NT2/D1 (cell line): ENCODE measurements around the gene DYNC1H1.

Experiments
- DNase-seq: peaks from one replicate; pipeline ENCODE4 v3.0.0-alpha.2; 2011; ENCODE audit warnings: low read depth, low spot score
- H3K27me3 ChIP-seq: 2 replicates; pipeline ENCODE4 v1.6.0; 2011; ENCODE audit warnings: mild to moderate bottlenecking; ENCODE audit not compliant: insufficient read length, insufficient read depth
- H3K36me3 ChIP-seq: 2 replicates; pipeline ENCODE4 v1.6.1; 2011; ENCODE audit warnings: mild to moderate bottlenecking, low read length, mixed read lengths; ENCODE audit not compliant: insufficient read depth, insufficient read length
- H3K4me1 ChIP-seq: 2 replicates; pipeline ENCODE4 v1.5.1; 2011; ENCODE audit not compliant: insufficient read depth, insufficient read length
- H3K4me3 ChIP-seq: 2 replicates; pipeline ENCODE4 v1.5.1; 2011; ENCODE audit warnings: low read depth; ENCODE audit not compliant: insufficient read length
- H3K9ac ChIP-seq: 2 replicates; pipeline ENCODE4 v1.6.0; 2011; ENCODE audit warnings: low read depth; ENCODE audit not compliant: insufficient read length
- H3K9me3 ChIP-seq: 2 replicates; pipeline ENCODE4 v1.5.1; 2011; ENCODE audit warnings: mild to moderate bottlenecking, low read length; ENCODE audit not compliant: insufficient read depth
- SUZ12 ChIP-seq: IDR thresholded peaks from 2 replicates; pipeline ENCODE4 v1.6.1; 2011; ENCODE audit not compliant: insufficient read length, insufficient read depth; ENCODE audit errors: extremely low read depth
- YY1 ChIP-seq: IDR thresholded peaks from 2 replicates; pipeline ENCODE4 v1.6.1; 2011; ENCODE audit not compliant: insufficient read length, insufficient read depth
- ZNF274 ChIP-seq: IDR thresholded peaks from 2 replicates; pipeline ENCODE4 v1.6.1; 2011; ENCODE audit warnings: mild to moderate bottlenecking, low read depth, low read length

DYNC1H1 gene

DNA sequence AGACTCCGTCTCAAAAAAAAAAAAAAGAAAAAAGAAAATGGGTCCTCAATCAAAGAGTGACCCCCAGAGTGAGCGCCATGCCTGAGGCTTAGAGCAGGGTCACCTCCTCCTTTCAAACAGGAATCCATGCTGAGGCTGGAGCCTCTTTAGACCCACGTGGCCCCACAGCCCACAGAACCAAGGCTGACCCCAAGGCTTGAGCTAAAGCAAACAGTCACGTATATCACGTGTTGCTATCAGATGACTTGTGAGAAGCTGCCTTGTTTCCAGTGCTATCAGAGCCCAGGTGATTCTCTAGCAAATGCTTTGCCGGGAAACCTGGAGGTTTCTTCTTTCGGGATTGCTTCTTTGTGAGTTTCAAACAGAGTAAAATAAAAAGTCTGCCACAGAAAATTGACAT is 31.7 kb upstream of the DYNC1H1 start:
- Histone ChIP-seq H3K9me3 (no peaks in the 10 kb centered on the region), H3K4me1 (no peaks in the 10 kb centered on the region), H3K4me3 (no peak overlapping the region), H3K9ac (no peak overlapping the region), H3K27me3 (peaks cover 6% of the 10 kb centered on the region), H3K36me3 (peaks cover 6% of the 10 kb centered on the region)
- TF ChIP-seq ZNF274 (no peak), YY1 (no peak), SUZ12 (no peak)
- DNase-seq = no peak

DNA sequence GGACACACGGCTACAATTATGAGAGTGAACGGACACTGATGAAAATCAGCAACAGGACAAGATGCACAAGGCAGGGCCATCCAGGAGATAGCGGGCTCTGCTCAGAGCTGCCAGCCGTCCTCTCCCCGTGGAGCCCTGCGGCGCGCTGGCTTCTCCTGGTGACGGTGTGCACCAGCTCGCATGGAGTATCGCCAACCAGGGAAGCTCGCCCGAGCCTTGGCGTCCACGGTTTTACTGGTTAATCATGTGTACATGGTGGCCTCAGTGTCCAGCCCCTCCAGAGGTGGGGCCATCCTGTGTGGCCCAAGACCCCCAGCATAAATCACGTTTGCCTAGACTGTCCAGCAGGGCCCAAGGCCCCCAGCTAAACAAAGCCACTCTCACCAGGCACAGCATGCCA is 31.2 kb upstream of the DYNC1H1 start:
- Histone ChIP-seq H3K9me3 (no peaks in the 10 kb centered on the region), H3K4me1 (no peaks in the 10 kb centered on the region), H3K9ac (no peak overlapping the region), H3K4me3 (no peak overlapping the region), H3K27me3 (peaks cover 12% of the 10 kb centered on the region), H3K36me3 (peaks cover 6% of the 10 kb centered on the region)
- TF ChIP-seq SUZ12 = no peak
- TF ChIP-seq YY1 = no peak
- no peak for TF ChIP-seq ZNF274
- DNase-seq = no peak

DNA sequence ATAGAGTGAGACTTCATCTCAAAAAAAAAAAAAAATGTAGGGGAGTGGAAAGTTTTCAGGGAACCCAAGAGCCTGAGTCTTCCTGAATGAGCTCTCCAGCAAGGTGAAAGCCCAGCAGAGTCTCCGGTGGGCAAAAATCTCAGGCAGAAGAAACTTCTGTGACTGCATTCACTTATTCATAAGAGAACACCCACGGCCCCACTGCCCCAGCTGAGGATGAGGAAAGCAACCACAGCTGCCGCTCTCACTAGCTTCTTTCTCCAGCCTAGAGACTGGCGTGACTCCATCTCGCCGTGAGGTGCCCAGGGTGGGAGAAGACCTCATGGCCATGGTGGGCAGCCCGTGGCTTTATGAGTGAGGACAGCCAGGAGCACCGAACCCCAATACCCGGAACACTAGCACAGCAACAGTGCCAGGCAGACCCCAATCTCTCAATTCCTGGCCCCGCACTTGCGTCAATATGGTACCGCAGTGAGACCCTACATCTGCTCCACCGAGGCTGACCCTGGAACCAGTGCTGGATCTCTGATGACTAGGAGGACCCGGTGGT is 29.7 kb upstream of the DYNC1H1 start:
- H3K27me3 ChIP-seq = peaks cover 23% of the 10 kb centered on the region
- H3K9me3 ChIP-seq = no peaks in the 10 kb centered on the region

DNA sequence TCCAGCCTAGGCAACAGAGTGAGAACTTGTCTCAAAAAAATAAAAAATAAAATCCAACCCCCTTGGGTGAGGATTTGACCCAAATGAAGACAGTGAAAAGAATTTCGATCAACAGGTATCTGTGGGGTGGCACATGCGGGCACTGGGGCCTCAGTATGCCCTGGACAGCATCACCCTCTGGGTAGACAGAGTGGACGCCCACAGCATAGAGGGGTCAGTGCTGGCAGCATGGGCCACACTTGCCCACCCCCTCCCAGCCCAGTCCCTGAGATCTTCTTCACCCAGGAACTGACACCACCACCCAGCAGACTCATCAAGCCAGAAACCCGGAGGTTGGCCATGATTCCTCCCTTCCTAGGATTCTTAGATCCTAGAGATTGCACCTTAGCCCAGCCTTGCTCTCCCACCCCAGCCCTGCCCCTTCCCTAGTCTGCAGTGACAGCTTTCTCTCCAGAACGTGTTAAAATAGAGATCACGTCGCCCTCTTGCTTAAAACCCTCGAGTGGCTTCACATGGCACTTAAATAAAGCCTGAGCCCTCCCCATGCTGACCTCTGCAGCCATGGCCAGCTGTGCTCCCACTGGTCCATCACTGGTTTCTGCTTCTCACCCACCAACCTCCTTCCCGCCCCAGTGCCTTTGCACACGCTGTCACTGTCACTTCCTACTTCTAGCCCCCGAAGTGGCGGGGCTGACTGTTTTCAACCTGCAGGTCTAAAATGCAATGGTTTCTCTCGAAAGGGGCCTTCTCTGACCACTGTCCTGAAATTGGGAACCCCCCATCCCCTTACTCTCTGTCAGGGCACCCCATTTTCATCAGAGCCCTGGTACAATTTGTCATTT is 26.2 kb upstream of the DYNC1H1 start:
- H3K4me3 ChIP-seq = no peak overlapping the region
- no peaks in the 10 kb centered on the region for H3K36me3 ChIP-seq
- H3K4me1 ChIP-seq = no peaks in the 10 kb centered on the region
- DNase-seq = no peak
- TF ChIP-seq SUZ12 (no peak), ZNF274 (no peak), YY1 (no peak)
- no peak overlapping the region for H3K9ac ChIP-seq
- H3K9me3 ChIP-seq = no peaks in the 10 kb centered on the region
- peaks cover 38% of the 10 kb centered on the region for H3K27me3 ChIP-seq

More for the DNA sequence above, 29.7 kb upstream of the DYNC1H1 start:
- no peak for DNase-seq
- H3K36me3 ChIP-seq = no peaks in the 10 kb centered on the region
- no peak overlapping the region for H3K4me3 ChIP-seq
- no peak overlapping the region for H3K9ac ChIP-seq
- TF ChIP-seq YY1 (no peak), SUZ12 (no peak), ZNF274 (no peak)
- no peaks in the 10 kb centered on the region for H3K4me1 ChIP-seq

DNA sequence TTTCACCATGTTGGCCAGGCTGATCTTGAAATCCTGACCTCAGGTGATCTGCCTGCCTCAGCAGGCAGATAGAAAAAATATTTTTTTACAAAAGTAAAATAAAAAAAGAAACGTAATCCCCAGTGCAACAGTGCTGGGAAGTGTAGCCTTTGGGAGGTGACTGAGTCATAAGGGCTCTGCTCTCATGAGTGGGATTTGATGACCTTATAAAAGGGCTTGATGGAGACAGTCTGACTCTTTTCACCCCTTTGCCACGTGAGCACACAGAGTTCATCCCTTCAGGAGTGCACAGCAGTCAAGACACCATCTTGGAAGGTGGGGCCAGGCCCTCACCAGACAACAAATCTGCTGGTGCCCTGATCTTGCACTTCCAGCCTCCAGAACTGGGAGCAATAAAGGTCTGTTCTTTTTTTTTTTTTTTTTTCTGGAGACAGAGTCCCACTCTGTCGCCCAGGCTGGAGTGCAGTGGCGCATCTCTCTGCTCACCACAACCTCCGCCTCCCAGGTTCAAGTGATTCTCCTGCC is 24.7 kb upstream of the DYNC1H1 start:
- TF ChIP-seq YY1 = no peak
- no peaks in the 10 kb centered on the region for H3K4me1 ChIP-seq
- H3K9me3 ChIP-seq = no peaks in the 10 kb centered on the region
- no peak overlapping the region for H3K4me3 ChIP-seq
- peaks cover 49% of the 10 kb centered on the region for H3K27me3 ChIP-seq
- no peaks in the 10 kb centered on the region for H3K36me3 ChIP-seq
- H3K9ac ChIP-seq = no peak overlapping the region
- no peak for DNase-seq

DNA sequence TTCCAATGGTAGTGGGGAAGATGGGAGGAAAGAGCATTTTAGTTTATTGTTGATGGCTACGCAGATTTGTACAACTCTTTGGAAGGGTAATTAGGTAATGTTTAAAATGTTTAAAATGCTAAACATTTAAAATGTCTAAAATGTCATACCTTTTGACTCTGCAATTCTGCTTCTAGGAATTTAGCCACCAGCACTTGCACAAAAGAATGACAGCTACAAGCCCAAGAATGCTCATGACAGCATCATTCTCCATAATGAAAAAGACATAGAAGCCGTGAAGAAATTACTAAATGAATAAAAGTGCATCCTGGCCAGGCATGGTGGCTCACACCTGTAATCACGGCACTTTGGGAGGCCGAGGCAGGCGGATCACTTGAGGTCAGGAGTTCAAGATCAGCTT is 19.9 kb upstream of the DYNC1H1 start:
- Histone ChIP-seq H3K9me3 (no peaks in the 10 kb centered on the region), H3K4me1 (peaks cover 7% of the 10 kb centered on the region), H3K36me3 (no peaks in the 10 kb centered on the region), H3K4me3 (no peak overlapping the region), H3K9ac (no peak overlapping the region), H3K27me3 (peaks cover 44% of the 10 kb centered on the region)
- TF ChIP-seq YY1 (no peak), SUZ12 (no peak), ZNF274 (no peak)
- DNase-seq = no peak

DNA sequence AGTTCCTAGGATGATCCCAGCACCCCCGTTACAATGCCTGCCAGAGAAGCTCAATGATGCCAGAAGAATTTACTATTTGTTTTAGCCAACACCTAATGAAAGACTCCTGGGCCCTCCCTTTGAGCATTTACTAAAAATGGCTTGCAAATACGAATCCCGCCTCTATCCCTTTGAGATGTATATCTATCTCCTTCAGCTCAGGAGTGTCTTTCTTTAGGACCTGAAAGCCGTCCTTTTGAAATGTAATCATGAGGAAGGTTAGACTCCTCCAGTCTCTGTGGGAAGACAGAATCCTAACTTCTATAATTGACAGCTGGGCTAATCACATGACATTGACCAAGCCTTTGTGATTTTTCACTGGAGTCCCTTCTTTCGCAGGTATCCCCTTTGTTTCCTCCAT is 19.2 kb upstream of the DYNC1H1 start:
- Histone ChIP-seq H3K4me1 (peaks cover 7% of the 10 kb centered on the region), H3K4me3 (no peak overlapping the region), H3K27me3 (peaks cover 38% of the 10 kb centered on the region), H3K36me3 (no peaks in the 10 kb centered on the region), H3K9ac (no peak overlapping the region), H3K9me3 (no peaks in the 10 kb centered on the region)
- peak; percentile 67 for DNase-seq
- TF ChIP-seq ZNF274 (no peak), YY1 (no peak), SUZ12 (no peak)
